Activated CD4-positive, CD25-positive, alpha-beta regulatory T cell treated with anti-CD3 and anti-CD28 coated beads, Interleukin-2, amount 50 U/mL, for 16 hours (primary cell): ENCODE data around the gene IL12RB2.

Experiments used
- DNase-seq: peaks from one replicate; pipeline ENCODE4 v3.0.0-alpha.2; 2020; ENCODE audit warnings: low read depth, low spot score

The IL12RB2 gene

GRCh38 chr1:67313934-67314671, 6.4 kb downstream of the IL12RB2 start:
- no peak for DNase-seq

GRCh38 chr1:67314696-67315095, 7.0 kb downstream of the IL12RB2 start:
- DNase-seq: no peak

GRCh38 chr1:67316180-67316902, 8.7 kb downstream of the IL12RB2 start:
- no peak for DNase-seq

DNA sequence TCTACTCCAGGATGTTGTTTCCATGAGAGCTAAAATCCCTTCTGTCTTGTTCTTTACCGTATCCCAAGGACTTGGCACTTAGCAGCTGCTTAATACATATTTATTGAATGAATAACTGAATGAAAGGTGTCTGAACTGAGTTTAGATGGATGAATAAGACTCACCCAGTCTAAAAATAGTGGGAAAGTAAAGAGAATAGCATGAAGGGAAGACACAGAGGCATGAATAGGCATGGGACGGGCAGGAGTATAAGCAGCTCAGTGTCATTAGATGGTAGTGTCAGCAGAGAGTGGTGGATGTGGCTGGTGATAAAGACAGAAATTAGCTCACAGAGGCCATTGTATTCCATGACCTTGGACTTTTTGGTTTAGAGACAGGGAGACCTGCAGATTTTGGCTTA, 9.2 kb downstream of the IL12RB2 start:
- no peak for DNase-seq

DNA sequence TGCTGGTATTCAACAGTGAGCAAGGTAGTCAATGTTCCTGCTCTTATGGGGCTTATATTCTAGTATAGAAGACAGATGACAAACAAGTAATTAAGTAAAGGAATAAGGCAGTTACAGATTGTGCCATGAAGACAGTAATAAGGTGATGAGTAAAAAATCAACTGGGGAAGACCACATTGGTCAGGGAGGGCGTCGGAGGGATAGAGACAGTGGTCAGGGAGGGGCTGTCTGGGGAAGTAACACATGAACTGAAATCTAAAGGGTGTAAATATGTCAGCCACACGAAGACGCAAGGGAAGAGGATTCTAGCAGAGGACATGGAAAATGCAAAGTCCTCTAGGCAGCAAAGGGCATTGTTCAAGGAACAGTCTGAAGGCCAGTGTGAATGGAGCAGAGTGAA, 10.1 kb downstream of the IL12RB2 start:
- DNase-seq: no peak

DNA sequence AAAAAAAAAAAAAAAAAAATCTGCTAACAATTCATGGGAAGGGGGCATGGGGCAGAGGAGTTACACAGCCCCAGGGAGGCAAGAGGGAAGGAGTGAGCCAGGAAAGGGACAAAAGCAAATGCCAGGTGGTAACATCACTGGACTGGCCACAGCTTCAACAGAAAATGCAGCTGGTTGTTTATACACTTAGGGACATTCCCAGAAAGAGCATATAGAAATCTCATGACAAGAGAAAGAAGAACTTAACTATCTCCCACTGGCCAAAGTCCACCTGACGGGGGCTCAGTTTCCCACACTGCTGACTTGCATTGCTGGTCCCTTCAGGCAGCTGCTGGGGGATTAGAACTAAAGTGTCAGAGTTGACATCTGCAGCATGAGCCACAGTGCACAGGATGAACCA, 14.8 kb downstream of the IL12RB2 start:
- no peak for DNase-seq

GRCh38 chr1:67323087-67323486, 15.4 kb downstream of the IL12RB2 start:
- DNase-seq: no peak

- DNase-seq: no peak
Observed at GRCh38 chr1:67324068-67324467, 16.4 kb downstream of the IL12RB2 start.

GRCh38 chr1:67327864-67328466, 20.3 kb downstream of the IL12RB2 start:
- no peak for DNase-seq

GRCh38 chr1:67332653-67333529, 25.2 kb downstream of the IL12RB2 start:
- DNase-seq: no peak

DNA sequence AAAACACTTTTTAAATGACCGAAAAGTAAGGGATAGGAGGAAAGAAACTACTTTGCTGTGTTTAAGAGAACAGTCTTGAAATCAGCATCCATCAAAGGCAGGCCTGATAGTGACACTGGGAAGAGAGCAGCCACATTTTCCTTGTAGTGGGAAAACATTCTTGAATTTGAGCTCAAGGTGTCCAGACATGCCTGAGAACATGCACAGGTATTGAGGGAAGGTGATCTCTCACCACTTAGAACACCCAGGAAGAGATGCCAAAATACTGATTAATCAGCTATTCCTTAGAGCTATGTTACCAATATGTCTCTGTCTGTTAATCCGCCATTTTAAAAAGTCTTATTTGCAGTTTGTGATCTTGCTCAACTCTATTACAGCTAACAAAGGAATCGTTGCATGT, 25.9 kb downstream of the IL12RB2 start:
- DNase-seq: no peak

DNA sequence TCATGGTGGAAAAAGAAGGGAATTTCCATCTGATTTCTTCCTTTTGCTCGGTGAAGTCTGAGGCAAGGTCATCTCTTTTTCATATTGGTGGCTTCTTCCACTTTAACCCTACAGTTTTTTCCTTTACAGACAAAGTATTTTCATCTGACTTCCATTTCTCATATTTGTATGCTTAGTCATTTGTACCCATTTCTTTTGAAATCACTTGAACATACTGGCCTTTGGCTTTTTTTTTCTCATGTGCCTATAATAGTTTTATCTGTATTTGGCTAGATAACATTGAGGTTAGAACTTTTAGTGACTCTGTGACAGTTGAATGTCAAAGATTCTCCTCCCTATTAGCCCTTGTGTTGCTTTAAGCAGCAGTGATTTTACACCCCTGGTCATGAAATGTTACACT, 27.7 kb downstream of the IL12RB2 start:
- DNase-seq: no peak

- no peak for DNase-seq
Observed at GRCh38 chr1:67336157-67336556, 28.5 kb downstream of the IL12RB2 start.

DNA sequence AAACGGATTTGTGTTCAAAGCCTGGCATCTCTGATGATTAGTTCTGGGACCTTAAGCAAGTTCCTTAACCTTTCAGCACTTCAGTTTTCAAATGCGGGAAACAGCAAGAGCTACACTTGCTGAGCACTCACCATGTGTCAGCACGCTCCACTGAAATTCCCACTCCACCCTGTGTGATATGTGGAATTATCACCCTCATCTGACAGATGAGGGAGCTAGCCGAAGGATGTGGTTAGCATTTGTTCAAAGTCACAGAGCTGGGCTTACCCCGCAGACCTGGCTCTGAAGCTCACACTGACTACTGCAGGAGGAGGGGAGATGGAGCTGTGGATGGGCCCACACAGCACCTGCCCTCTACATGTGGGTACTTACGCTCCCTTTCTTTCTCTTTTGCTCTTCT, 29.1 kb downstream of the IL12RB2 start:
- no peak for DNase-seq

GRCh38 chr1:67338642-67339041, 31.0 kb downstream of the IL12RB2 start:
- DNase-seq: no peak

- no peak for DNase-seq
Observed at GRCh38 chr1:67339623-67340343, 32.1 kb downstream of the IL12RB2 start.

DNA sequence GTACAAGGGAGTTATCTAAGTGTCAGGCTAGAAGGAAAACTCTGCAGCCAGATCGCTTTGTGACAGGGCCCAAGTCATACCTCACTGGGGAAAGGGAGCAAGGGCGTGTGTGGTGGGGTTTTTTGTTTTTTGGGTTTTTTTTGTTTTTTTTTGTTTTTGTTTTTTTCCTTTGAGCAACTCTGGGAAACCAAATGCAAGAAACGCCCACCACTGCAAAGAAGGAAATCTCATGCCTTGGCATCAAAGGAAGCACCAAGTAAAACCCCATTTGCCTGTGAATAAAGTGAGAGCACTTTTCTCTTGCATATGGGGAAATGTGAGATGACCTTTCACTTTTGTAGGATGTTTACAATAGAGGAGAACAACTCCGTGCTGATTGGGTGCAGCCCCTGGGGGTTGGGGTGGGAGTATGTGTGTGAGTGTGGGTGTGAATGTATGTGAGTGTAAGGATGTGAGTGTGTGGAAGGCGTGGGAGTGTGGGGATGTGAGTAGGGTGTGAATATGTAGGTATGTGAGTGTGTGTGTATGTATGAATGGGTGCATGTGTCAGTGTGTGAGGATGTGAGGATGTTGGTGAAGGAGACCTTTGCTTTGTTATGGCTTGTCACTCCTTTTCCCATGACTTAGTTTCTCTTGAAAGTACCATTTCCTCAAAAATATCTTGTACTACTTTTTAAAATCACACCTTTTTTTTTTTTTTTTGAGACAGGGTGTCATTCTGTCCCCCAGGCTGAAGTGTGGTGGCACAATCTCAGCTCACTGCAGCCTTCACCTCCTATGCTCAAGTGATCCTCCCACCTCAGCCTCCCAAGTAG, 34.6 kb downstream of the IL12RB2 start:
- DNase-seq: no peak

DNA sequence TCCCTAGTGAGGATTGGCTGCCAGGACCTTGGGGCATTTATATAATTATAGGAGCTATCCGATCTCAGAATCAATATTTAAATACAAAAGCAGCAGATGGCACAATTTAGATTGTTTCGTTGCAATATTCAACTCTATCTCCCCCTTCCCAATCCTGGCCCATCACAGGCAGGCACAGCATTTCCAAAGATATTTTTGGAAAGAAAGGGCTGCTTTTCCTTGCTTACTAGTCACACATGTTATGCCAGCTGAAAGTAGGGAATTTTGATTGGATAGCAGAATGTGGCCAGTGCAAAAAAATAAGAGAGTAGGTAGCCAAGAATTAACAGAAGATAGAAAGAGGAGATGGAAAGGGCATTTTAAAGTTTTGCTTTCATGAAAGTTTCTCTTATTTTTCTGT, 37.9 kb downstream of the IL12RB2 start:
- no peak for DNase-seq

GRCh38 chr1:67346982-67347381, 39.3 kb downstream of the IL12RB2 start:
- DNase-seq: no peak

- DNase-seq: no peak
Observed at GRCh38 chr1:67347688-67348472, 40.2 kb downstream of the IL12RB2 start.
